Measurements from ENCODE around the gene GRAMD2B. TPM values are rescaled to one million over a fixed set of nuclear protein-coding genes. Genes with fewer than 3 reads are reported as not detected.

Gene GRAMD2B
- polyA plus RNA-seq, 1 experiment, result 11.9 TPM

- no peak overlapping the region for H3K27ac ChIP-seq (ENCODE audit: low read depth, low read length)
- no peak for TF ChIP-seq CTCF (IDR thresholded peaks at IDR 0.05; ENCODE audit: low read depth, low read length)
- no peak overlapping the region for H3K4me3 ChIP-seq (ENCODE audit: low read depth, low read length)
- H3K27me3 ChIP-seq (ENCODE audit: control insufficient read depth, insufficient read depth, low read length), result no peaks in the 10 kb centered on the region
- POLR2A ChIA-PET, result interaction anchor here (0.5 kb wide), 1 partner anchor 35 kb away, joined by 3 read pairs; no protein-coding TSS in a partner anchor
- DNase-seq (ENCODE audit: low read depth, low spot score), result no peak
- CTCF ChIA-PET, result interaction anchor here (1.1 kb wide), 1 partner anchor 17 kb away, joined by 5 read pairs; no protein-coding TSS in a partner anchor
- H3K9me3 ChIP-seq (ENCODE audit: control insufficient read depth, insufficient read depth, low read length), result no peaks in the 10 kb centered on the region
Observed at GRCh38 chr5:126482591-126482990, 59.4 kb downstream of the GRAMD2B start.

- no peaks in the 10 kb centered on the region for H3K9me3 ChIP-seq (ENCODE audit: control insufficient read depth, insufficient read depth, low read length)
- ChIA-PET CTCF (interaction anchor here (1.1 to 1.7 kb wide), 2 partner anchors 16 to 144 kb away, joined by 4 to 5 read pairs; no protein-coding TSS in a partner anchor), POLR2A (no interaction called here)
- no peaks in the 10 kb centered on the region for H3K27me3 ChIP-seq (ENCODE audit: control insufficient read depth, insufficient read depth, low read length)
- H3K4me3 ChIP-seq (ENCODE audit: low read depth, low read length), result no peak overlapping the region
- H3K27ac ChIP-seq (ENCODE audit: low read depth, low read length), result no peak overlapping the region
- no peak for TF ChIP-seq CTCF (IDR thresholded peaks at IDR 0.05; ENCODE audit: low read depth, low read length)
- DNase-seq (ENCODE audit: low read depth, low spot score), result no peak
Observed at GRCh38 chr5:126483156-126483555, 59.9 kb downstream of the GRAMD2B start.

- CTCF ChIA-PET, result interaction anchor here (1.7 kb wide), 1 partner anchor 145 kb away, joined by 4 read pairs; no protein-coding TSS in a partner anchor
- H3K4me3 ChIP-seq (ENCODE audit: low read depth, low read length), result no peak overlapping the region
- H3K27me3 ChIP-seq (ENCODE audit: control insufficient read depth, insufficient read depth, low read length), result no peaks in the 10 kb centered on the region
- no peak overlapping the region for H3K27ac ChIP-seq (ENCODE audit: low read depth, low read length)
- no peak for TF ChIP-seq CTCF (IDR thresholded peaks at IDR 0.05; ENCODE audit: low read depth, low read length)
- H3K9me3 ChIP-seq (ENCODE audit: control insufficient read depth, insufficient read depth, low read length), result no peaks in the 10 kb centered on the region
- POLR2A ChIA-PET, result no interaction called here
- no peak for DNase-seq (ENCODE audit: low read depth, low spot score)
Observed at GRCh38 chr5:126484253-126484652, 61.0 kb downstream of the GRAMD2B start.

- POLR2A ChIA-PET, result no interaction called here
- no peaks in the 10 kb centered on the region for H3K9me3 ChIP-seq (ENCODE audit: control insufficient read depth, insufficient read depth, low read length)
- TF ChIP-seq CTCF (IDR thresholded peaks at IDR 0.05; ENCODE audit: low read depth, low read length), result no peak
- H3K27me3 ChIP-seq (ENCODE audit: control insufficient read depth, insufficient read depth, low read length), result no peaks in the 10 kb centered on the region
- no peak overlapping the region for H3K27ac ChIP-seq (ENCODE audit: low read depth, low read length)
- CTCF ChIA-PET, result interaction anchor here (4.5 kb wide), 1 partner anchor 13 kb away, joined by 28 read pairs; no protein-coding TSS in a partner anchor
- H3K4me3 ChIP-seq (ENCODE audit: low read depth, low read length), result no peak overlapping the region
- DNase-seq (ENCODE audit: low read depth, low spot score), result no peak
Observed at GRCh38 chr5:126486332-126486731, 63.1 kb downstream of the GRAMD2B start.

- Histone ChIP-seq H3K9me3 (ENCODE audit: control insufficient read depth, insufficient read depth, low read length) (no peaks in the 10 kb centered on the region), H3K4me3 (ENCODE audit: low read depth, low read length) (no peak overlapping the region), H3K27me3 (ENCODE audit: control insufficient read depth, insufficient read depth, low read length) (no peaks in the 10 kb centered on the region), H3K27ac (ENCODE audit: low read depth, low read length) (no peak overlapping the region)
- POLR2A ChIA-PET, result no interaction called here
- no peak for DNase-seq (ENCODE audit: low read depth, low spot score)
- TF ChIP-seq CTCF (IDR thresholded peaks at IDR 0.05; ENCODE audit: low read depth, low read length), result no peak
- CTCF ChIA-PET, result interaction anchor here (1.0 to 4.5 kb wide), 2 partner anchors 12 to 134 kb away, joined by 5 to 28 read pairs; no protein-coding TSS in a partner anchor
Observed at GRCh38 chr5:126487596-126487995, 64.4 kb downstream of the GRAMD2B start.
